Measurements from ENCODE around the gene MISFA.
"Not testable (repeated sequence)": the region's sequence is repeated elsewhere in the genome, so short reads cannot be mapped to it uniquely, and the experiment has no call there.

DNA sequence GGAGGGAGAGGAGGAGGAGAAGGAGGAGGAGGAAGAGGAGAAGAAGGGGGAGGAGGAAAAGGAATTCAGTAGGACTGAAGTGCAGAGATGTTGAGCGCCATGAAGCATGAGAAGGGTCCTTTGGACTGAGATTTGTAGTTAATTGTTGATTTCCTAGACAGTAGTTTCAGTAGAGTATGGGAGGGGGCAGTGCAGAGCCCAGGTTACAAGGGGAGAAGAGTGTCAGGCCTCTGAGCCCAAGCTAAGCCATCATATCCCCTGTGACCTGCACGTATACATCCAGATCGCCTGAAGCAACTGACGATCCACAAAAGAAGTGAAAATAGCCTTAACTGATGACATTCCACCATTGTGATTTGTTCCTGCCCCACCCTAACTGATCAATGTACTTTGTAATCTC, 43.4 kb downstream of the MISFA start:
- TF ChIP-seq TAF1, POLR2A, POLR2AphosphoS5 (IDR thresholded peaks at IDR 0.05; ENCODE audit: low read depth, low read length): not testable (repeated sequence)
